ENCODE measurements around the gene MYT1.

- TF ChIP-seq, protein P1, sequence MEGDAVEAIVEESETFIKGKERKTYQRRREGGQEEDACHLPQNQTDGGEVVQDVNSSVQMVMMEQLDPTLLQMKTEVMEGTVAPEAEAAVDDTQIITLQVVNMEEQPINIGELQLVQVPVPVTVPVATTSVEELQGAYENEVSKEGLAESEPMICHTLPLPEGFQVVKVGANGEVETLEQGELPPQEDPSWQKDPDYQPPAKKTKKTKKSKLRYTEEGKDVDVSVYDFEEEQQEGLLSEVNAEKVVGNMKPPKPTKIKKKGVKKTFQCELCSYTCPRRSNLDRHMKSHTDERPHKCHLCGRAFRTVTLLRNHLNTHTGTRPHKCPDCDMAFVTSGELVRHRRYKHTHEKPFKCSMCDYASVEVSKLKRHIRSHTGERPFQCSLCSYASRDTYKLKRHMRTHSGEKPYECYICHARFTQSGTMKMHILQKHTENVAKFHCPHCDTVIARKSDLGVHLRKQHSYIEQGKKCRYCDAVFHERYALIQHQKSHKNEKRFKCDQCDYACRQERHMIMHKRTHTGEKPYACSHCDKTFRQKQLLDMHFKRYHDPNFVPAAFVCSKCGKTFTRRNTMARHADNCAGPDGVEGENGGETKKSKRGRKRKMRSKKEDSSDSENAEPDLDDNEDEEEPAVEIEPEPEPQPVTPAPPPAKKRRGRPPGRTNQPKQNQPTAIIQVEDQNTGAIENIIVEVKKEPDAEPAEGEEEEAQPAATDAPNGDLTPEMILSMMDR (IDR thresholded peaks at IDR 0.05), result no peak
- no peak for TF ChIP-seq POLR2AphosphoS5 (IDR thresholded peaks at IDR 0.05; ENCODE audit: insufficient read depth in 1 of 2, low read depth in 1 of 2)
Measured at GRCh38 chr20:64192406-64192805, 28.2 kb downstream of the MYT1 start.
